K562 (cell line): ENCODE measurements around the gene TNIK. TPM values are rescaled to one million over a fixed set of nuclear protein-coding genes. Genes with fewer than 3 reads are reported as not detected.

Source experiments
- ATAC-seq: fragments of 200-7000 bp; cut with Tn5 transposase; 3 replicates; pipeline ENCODE4 v1.9.1; 2020; ENCODE audit warnings: moderate library complexity
- BruUV-seq: library from RNA; stranded (reverse); fragments of 400-500 nt; replicated peaks from 2 replicates; lab custom pipeline; 2021; lab: Mats Ljungman, UMichigan
- CTCF ChIA-PET: fragments of 300-600 bp; formaldehyde crosslinking; extraction: SDS; loops from one replicate; lab custom pipeline; 2021; ENCODE audit warnings: low intra/inter-chr PET ratio; lab: Yijun Ruan, JAX
- POLR2A ChIA-PET: fragments of 300-600, 350-650 bp; sonication (Branson Sonifier 250); formaldehyde crosslinking; extraction: SDS; loops from one replicate; lab custom pipeline; 2021; ENCODE audit warnings: antibody characterized with exemption, inconsistent platforms; lab: Yijun Ruan, JAX
- DNase-seq, 4 experiments: peaks; one replicate each; pipeline versions ENCODE4 v3.0.0 to v3.0.0-alpha.2; 2011 to 2018; ENCODE audit warnings: low spot score in 3 of 4, mixed read lengths in 3 of 4; ENCODE audit errors: extremely low read depth in 1 of 4
- FAIRE-seq: peaks from 2 replicates; lab custom pipeline; 2011; peaks lifted over from hg19 to GRCh38; lab: Jason Lieb, UNC
- H2AFZ ChIP-seq: 2 replicates; pipeline ENCODE4 v1.6.0; 2011; ENCODE audit warnings: low read depth, low read length, control low read depth, inconsistent platforms
- H3K27ac ChIP-seq: fragments of 200-600 bp; 3 replicates; pipeline ENCODE4 v1.8.0; 2011; ENCODE audit warnings: low read depth, mild to moderate bottlenecking, control low read depth, inconsistent platforms, low read length, moderate library complexity, mixed read lengths; ENCODE audit errors: extremely low read depth
- H3K27me3 ChIP-seq, 2 experiments: fragments of 300-600 bp in 1 of 2; 2 replicates in 1 of 2; 3 replicates in 1 of 2; pipeline versions ENCODE4 v1.6.0 to v1.8.0; 2011; ENCODE audit warnings: inconsistent platforms in 2 of 2, low read length in 2 of 2, mild to moderate bottlenecking in 1 of 2, mixed read lengths in 1 of 2, moderate library complexity in 1 of 2; ENCODE audit not compliant: control insufficient read depth in 2 of 2, insufficient read depth in 2 of 2
- H3K36me3 ChIP-seq: fragments of 300-600 bp; 3 replicates; pipeline ENCODE4 v1.8.0; 2011; ENCODE audit warnings: mild to moderate bottlenecking, low read length, inconsistent platforms; ENCODE audit not compliant: control insufficient read depth, insufficient read depth
- H3K4me1 ChIP-seq, 2 experiments: fragments of 200-600 bp in 1 of 2; replicated peaks in 1 of 2; 2 replicates in 1 of 2; 3 replicates in 1 of 2; pipeline versions ENCODE4 v1.5.1 to v1.8.0; 2011; ENCODE audit warnings: inconsistent platforms in 2 of 2, low read length in 2 of 2, mild to moderate bottlenecking in 1 of 2, mixed read lengths in 1 of 2, moderate library complexity in 1 of 2; ENCODE audit not compliant: control insufficient read depth in 2 of 2, insufficient read depth in 2 of 2
- H3K4me2 ChIP-seq: 2 replicates; pipeline ENCODE4 v1.6.1; 2011; ENCODE audit warnings: low read length, control low read depth, inconsistent platforms, mixed read lengths; ENCODE audit not compliant: insufficient read depth
- H3K4me3 ChIP-seq: fragments of 200-600 bp; sonication (generic), shearing (Covaris generic); 2 replicates; pipeline ENCODE4 v1.5.1; 2016; ENCODE audit warnings: control low read depth, inconsistent platforms
- H3K79me2 ChIP-seq: fragments of 200-600 bp; 3 replicates; pipeline ENCODE4 v1.8.0; 2011; ENCODE audit warnings: low read length, inconsistent platforms; ENCODE audit not compliant: control insufficient read depth, insufficient read depth
- H3K9ac ChIP-seq, 2 experiments: 2 replicates each; pipeline versions ENCODE4 v1.6.0 to v1.6.1; 2011; ENCODE audit warnings: low read depth in 2 of 2, low read length in 2 of 2, control low read depth in 1 of 2, inconsistent platforms in 1 of 2, mild to moderate bottlenecking in 1 of 2, mixed read lengths in 1 of 2; ENCODE audit not compliant: insufficient read depth in 1 of 2
- H3K9me1 ChIP-seq: one replicate; pipeline ENCODE4 v1.6.0; 2011; ENCODE audit warnings: inconsistent platforms, mild to moderate bottlenecking, low read length, moderate library complexity; ENCODE audit not compliant: control insufficient read depth, insufficient read depth
- H3K9me3 ChIP-seq: replicated peaks from 2 replicates; pipeline ENCODE4 v1.5.1; 2011; ENCODE audit warnings: low read depth, low read length, inconsistent platforms; ENCODE audit not compliant: control insufficient read depth, insufficient read depth
- H4K20me1 ChIP-seq: replicated peaks from 2 replicates; pipeline ENCODE4 v1.6.1; 2011; ENCODE audit warnings: low read length, inconsistent platforms, mixed read lengths; ENCODE audit not compliant: control insufficient read depth, insufficient read depth
- CBX8 ChIP-seq: fragments of 200-600 bp; sonication (generic); IDR thresholded peaks from 2 replicates; pipeline ENCODE4 v1.6.1; 2012; ENCODE audit warnings: borderline replicate concordance, mixed run types, low read depth, mild to moderate bottlenecking, moderate library complexity, mixed read lengths, low read length, control low read depth, inconsistent platforms; ENCODE audit not compliant: poor library complexity, severe bottlenecking; ENCODE audit errors: extremely low read depth
- NBN ChIP-seq: fragments of 450-650 bp; IDR thresholded peaks from 2 replicates; pipeline ENCODE4 v1.6.1; 2016; ENCODE audit warnings: low read depth, mild to moderate bottlenecking
- PHF21A ChIP-seq: fragments of 450-650 bp; IDR thresholded peaks from 2 replicates; pipeline ENCODE4 v1.6.1; 2017; ENCODE audit warnings: low read depth, borderline replicate concordance
- RBM14 ChIP-seq: fragments of 200-400 bp; formaldehyde crosslinking; IDR thresholded peaks from 2 replicates; pipeline ENCODE4 v1.6.1; 2018; ENCODE audit warnings: low read depth, mild to moderate bottlenecking, low read length, moderate library complexity, borderline replicate concordance; ENCODE audit not compliant: insufficient read depth
- TBL1XR1 ChIP-seq, 2 experiments: IDR thresholded peaks; 2 replicates each; pipeline ENCODE4 v1.6.1; 2012; ENCODE audit warnings: improper control_type of control experiment in 2 of 2, low read length in 2 of 2, mild to moderate bottlenecking in 1 of 2
- ZFPM2 ChIP-seq: fragments of 250-450 bp; sonication (Bioruptor Pico); IDR thresholded peaks from 2 replicates; pipeline ENCODE4 v1.5.1; 2022; ENCODE audit warnings: mild to moderate bottlenecking
- ZNF57 ChIP-seq: fragments of 450-650 bp; formaldehyde crosslinking; IDR thresholded peaks from 2 replicates; pipeline ENCODE4 v1.4.0; 2020; ENCODE audit warnings: mild to moderate bottlenecking, moderate library complexity
- WGBS: fragments of 100-300 bp; shearing (Covaris generic); methylation state at CpG from one replicate; pipeline ENCODE4 v1.1.6; 2016; ENCODE audit warnings: low coverage, mixed read lengths; ENCODE audit not compliant: insufficient coverage; ENCODE audit errors: missing lambda C conversion rate; 5-methylcytosine and 5-hydroxymethylcytosine counted together
- in situ Hi-C: fragments of 300-500 bp; cut with MboI; formaldehyde crosslinking; loops from 4 replicates; pipeline ENCODE4 v1.15.0; 2018; ENCODE audit warnings: inconsistent platforms, mixed read lengths
- intact Hi-C: fragments of 100-400 bp; cut with micrococcal nuclease; formaldehyde crosslinking; loops from 2 replicates; pipeline ENCODE4 v1.14.2; 2022
- polyA plus RNA-seq, 8 experiments: library from polyadenylated mRNA; depleted of rRNA in 4 of 8; stranded (reverse) in 5 of 8; unstranded in 3 of 8; fragments of >200 nt; fragmentation: Nextera tagmentation in 2 of 8; fragmentation: Illumina TruSeq in 1 of 8; extraction: Ambion mirVana in 2 of 8; extraction: Trizol in 1 of 8; gene quantifications; 2 replicates each; pipeline versions ENCODE4 v1.2.1 to v1.2.3, GENCODE V29; 2011 to 2014; ENCODE audit warnings: inconsistent platforms in 1 of 8, missing spikeins in 1 of 8
- total RNA-seq, 7 experiments: library from RNA; depleted of rRNA in 6 of 7; stranded (reverse); fragments of >200 nt in 6 of 7; fragmentation: Illumina TruSeq in 2 of 7; extraction: Trizol in 2 of 7; gene quantifications; 2 replicates each; pipeline versions ENCODE4 v1.2.1 to v1.2.3, GENCODE V29; 2011 to 2021; ENCODE audit warnings: low replicate concordance in 1 of 7
- TF ChIP-seq, protein P1 (sequence below), 2 experiments: fragments of 200-800 bp in 1 of 2; sonication (Bioruptor generic) in 1 of 2; sonication (generic) in 1 of 2; formaldehyde crosslinking in 1 of 2; IDR thresholded peaks in 1 of 2; conservative IDR thresholded peaks in 1 of 2; 2 replicates each; pipeline versions ENCODE4 v1.5.0 to v1.6.1; 2016 to 2020; ENCODE audit warnings: missing compliant biosample characterization in 1 of 2, missing genetic modification characterization in 1 of 2, missing genetic modification reagents in 1 of 2
- TF ChIP-seq, protein P2 (sequence below): IDR thresholded peaks from 3 replicates; pipeline ENCODE4 v1.6.1; 2011; ENCODE audit warnings: borderline replicate concordance, mild to moderate bottlenecking, moderate library complexity; ENCODE audit not compliant: insufficient read length; ENCODE audit errors: extremely low read depth
- TF ChIP-seq, protein P3 (sequence below): fragments of 250-450 bp; sonication (Bioruptor Pico); IDR thresholded peaks from 2 replicates; pipeline ENCODE4 v1.5.0; 2021; ENCODE audit warnings: mild to moderate bottlenecking, moderate library complexity

Gene TNIK
- total and polyA plus RNA-seq, 9 of the 15 experiments (the other 6 are each of a cell fraction or from before 2014, with no cell fraction given): 6.6 to 39.0 (median 24.7) TPM

DNA sequence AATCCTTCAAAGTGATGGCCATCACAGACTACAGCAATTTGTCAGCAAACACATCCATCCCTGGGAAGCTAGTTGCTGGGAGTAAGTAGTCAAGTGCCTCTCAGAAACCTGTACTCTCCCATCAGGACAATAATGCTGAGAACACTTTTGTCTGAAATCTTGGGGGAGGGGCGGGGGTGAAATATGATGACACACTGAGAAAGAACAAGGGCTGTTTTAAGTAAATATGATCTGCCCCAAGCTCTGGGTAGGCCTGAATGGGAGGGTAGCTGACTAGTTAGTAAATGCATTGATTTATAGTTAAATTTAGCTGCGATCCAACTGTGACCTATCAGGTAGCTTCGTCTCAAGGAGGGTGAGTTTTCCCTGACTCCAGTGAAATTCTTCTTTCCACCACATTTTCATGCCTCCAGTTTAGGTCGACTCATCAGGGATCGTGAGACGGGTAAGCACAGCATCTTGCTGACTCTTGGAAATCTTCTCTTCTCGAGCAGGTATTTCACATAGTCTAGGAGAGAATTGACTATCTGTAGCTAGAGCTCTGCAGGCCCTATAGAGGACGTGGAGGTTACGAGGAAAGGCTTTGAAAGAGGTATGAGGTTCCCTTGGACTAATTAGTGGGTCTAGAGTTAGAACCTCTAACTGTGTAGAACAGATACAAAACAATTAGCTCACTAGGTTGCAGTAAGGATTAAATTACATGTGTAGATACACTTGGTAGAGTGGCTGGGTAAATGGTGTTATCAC, 220.3 kb downstream of the TNIK start:
- Histone ChIP-seq H3K9me3 (no peaks in the 10 kb centered on the region), H3K9ac (0 out of 4 replicates have a peak overlapping the region, but pooled peaks of 1 of the 2 experiments have one; percentile 15), H2AFZ (no peak overlapping the region), H3K9me1 (no peaks in the 10 kb centered on the region), H4K20me1 (no peaks in the 10 kb centered on the region), H3K4me3 (no peak overlapping the region), H3K36me3 (no peaks in the 10 kb centered on the region), H3K79me2 (peaks cover 4% of the 10 kb centered on the region; the same call in 1 of the 3 replicates), H3K4me1 (peaks cover 0 to 11% of the 10 kb centered on the region in 2 experiments; a peak in 2 of 5 replicates), H3K4me2 (peak overlapping the region; percentile 58; the same call in 1 of the 2 replicates), H3K27me3 (no peaks in the 10 kb centered on the region), H3K27ac (peak overlapping the region; percentile 29; the same call in 1 of the 3 replicates)
- 44% methylated on average over 9 of the region's 9 CpGs for WGBS
- no TSS peak for BruUV-seq
- in situ Hi-C loops: no loop called here
- POLR2A ChIA-PET: interaction anchor here (0.7 to 1.5 kb wide), 5 partner anchors 10 to 188 kb away, joined by 3 to 8 read pairs (median 3); no protein-coding TSS in a partner anchor
- intact Hi-C loops: no loop called here
- CTCF ChIA-PET: no interaction called here
- ATAC-seq: peak; percentile 93
- no peak for FAIRE-seq
- peak in 2 of 4 experiments; percentile 21 to 44 for DNase-seq
- peak; percentile 75 for TF ChIP-seq NBN
- no peak for TF ChIP-seq PHF21A
- TF ChIP-seq, protein P1, sequence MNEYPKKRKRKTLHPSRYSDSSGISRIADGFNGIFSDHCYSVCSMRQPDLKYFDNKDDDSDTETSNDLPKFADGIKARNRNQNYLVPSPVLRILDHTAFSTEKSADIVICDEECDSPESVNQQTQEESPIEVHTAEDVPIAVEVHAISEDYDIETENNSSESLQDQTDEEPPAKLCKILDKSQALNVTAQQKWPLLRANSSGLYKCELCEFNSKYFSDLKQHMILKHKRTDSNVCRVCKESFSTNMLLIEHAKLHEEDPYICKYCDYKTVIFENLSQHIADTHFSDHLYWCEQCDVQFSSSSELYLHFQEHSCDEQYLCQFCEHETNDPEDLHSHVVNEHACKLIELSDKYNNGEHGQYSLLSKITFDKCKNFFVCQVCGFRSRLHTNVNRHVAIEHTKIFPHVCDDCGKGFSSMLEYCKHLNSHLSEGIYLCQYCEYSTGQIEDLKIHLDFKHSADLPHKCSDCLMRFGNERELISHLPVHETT (CRISPR knock-in tag; conservative IDR thresholded peaks at IDR 0.05 in 1 of 2, IDR thresholded peaks at IDR 0.05 in 1 of 2): no peak
- TF ChIP-seq CBX8: no peak
- TF ChIP-seq TBL1XR1 (IDR thresholded peaks at IDR 0.05; ENCODE audit: low read length in 2 of 2): peak in 1 of 2 experiments; percentile 14; a peak in 1 of 4 replicates
- no peak for TF ChIP-seq RBM14
- TF ChIP-seq, protein P2, sequence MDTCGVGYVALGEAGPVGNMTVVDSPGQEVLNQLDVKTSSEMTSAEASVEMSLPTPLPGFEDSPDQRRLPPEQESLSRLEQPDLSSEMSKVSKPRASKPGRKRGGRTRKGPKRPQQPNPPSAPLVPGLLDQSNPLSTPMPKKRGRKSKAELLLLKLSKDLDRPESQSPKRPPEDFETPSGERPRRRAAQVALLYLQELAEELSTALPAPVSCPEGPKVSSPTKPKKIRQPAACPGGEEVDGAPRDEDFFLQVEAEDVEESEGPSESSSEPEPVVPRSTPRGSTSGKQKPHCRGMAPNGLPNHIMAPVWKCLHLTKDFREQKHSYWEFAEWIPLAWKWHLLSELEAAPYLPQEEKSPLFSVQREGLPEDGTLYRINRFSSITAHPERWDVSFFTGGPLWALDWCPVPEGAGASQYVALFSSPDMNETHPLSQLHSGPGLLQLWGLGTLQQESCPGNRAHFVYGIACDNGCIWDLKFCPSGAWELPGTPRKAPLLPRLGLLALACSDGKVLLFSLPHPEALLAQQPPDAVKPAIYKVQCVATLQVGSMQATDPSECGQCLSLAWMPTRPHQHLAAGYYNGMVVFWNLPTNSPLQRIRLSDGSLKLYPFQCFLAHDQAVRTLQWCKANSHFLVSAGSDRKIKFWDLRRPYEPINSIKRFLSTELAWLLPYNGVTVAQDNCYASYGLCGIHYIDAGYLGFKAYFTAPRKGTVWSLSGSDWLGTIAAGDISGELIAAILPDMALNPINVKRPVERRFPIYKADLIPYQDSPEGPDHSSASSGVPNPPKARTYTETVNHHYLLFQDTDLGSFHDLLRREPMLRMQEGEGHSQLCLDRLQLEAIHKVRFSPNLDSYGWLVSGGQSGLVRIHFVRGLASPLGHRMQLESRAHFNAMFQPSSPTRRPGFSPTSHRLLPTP: no peak
- TF ChIP-seq ZFPM2 (CRISPR knock-in tag): no peak
- TF ChIP-seq, protein P3, sequence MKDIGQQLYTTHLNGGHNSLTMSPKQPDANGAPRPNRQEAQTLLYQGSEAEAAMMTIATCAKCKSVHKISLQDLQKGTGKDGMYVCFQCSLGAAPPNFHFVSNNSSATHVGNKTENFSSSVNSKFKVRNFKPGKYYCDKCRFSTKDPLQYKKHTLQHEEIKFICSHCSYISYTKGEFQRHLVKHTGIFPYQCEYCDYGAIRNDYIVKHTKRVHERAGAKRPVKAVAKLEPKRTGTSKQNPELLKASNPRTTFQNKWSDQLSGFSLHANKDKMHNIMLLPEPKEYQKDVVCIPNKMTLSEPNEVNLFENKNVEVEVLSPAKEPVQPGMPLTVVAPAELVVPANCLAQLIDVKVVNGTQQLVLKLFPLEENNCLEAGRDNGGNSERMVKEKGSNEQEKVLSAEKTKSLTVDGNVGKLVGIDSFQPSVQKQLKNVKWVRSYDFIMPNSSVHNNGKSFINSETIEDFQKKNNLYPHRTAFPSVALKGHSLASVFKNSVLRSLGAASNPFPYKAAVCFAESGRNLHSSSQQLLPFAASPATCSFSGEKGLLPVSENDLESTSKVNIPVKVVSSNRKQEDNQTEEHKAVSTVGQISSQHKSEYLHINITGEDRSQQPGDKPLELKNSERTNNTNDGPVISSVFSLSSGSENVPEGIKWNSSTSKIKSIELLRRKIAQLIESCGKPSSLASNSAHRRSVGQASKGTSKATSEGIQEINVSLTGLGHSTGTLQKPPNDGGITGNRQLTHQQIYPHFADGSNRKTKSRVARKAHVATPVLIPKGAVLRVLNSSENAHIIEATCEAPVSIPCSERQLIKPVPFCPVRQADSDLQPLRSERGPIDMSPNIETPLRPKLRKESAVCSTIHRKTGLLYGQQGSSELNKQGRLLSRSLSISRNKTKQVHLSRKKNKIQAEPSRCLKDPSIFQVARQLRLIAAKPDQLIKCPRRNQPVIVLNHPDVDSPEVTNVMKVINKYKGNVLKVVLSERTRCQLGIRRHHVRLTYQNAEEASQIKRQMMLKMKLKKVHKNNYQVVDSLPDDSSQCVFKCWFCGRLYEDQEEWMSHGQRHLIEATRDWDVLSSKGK (CRISPR knock-in tag): no peak
- TF ChIP-seq ZNF57 (CRISPR knock-in tag): no peak
